A549 treated with DMSO at 1 μM for 4 hours (cell line): Measurements from ENCODE around the gene FAF1. TPM values are rescaled to one million over a fixed set of nuclear protein-coding genes. Genes with fewer than 3 reads are reported as not detected.

ENCODE experiments used
- total RNA-seq: library from RNA; stranded (reverse); fragments of 200-300 nt; extraction: Qiagen RNA extraction; gene quantifications from 5 replicates; pipeline ENCODE4 v1.2.3, GENCODE V29; 2022; ENCODE audit warnings: low read depth

FAF1 gene
- total RNA-seq = 35.8 to 46.0 TPM (median 42.2 TPM) in 5 replicates

GRCh38 chr1:50959913-50960844 is at the start of gene FAF1:
Gene FAF1 (minus strand): TSS chr1:50960267. CDS start chr1:50959811, 456 bp downstream.

GRCh38 chr1:50969611-50970508 is 9.8 kb upstream of the FAF1 start, which contains the start of gene CDKN2C:
Gene CDKN2C (plus strand): TSS chr1:50970245. CDS start chr1:50970369, 124 bp downstream.

GRCh38 chr1:50422946-50423669 is 537.0 kb downstream of the FAF1 start, which contains the start of gene DMRTA2:
Gene DMRTA2 (minus strand): TSS chr1:50423443. CDS start chr1:50421536, 1,907 bp downstream.

Other genes starting within 250 kb of the FAF1 start
- 11.7 to 15.0 TPM (median 12.0 TPM) in 5 replicates for gene CDKN2C, start 10.0 kb upstream of the FAF1 start, total RNA-seq
- not detected in 5 replicates for gene C1orf185, start 142.0 kb upstream of the FAF1 start, total RNA-seq